T-helper 2 cell treated with Interferon-gamma antibody and Interleukin-4, amounts not matched to agents 5 μg/mL and 100 μg/mL, for 36 hours (primary cell): ENCODE measurements around the gene PARD6G.
"Not testable (repeated sequence)": the region's sequence is repeated elsewhere in the genome, so short reads cannot be mapped to it uniquely, and the experiment has no call there.

ENCODE experiments used
- DNase-seq: peaks from one replicate; pipeline ENCODE4 v3.0.0; 2021; ENCODE audit warnings: low spot score
- H3K27ac Mint-ChIP-seq: one replicate; pipeline ENCODE4 v1.8.0; 2021; ENCODE audit warnings: mild to moderate bottlenecking, mixed read lengths
- H3K27me3 Mint-ChIP-seq: one replicate; pipeline ENCODE4 v1.8.0; 2021; ENCODE audit warnings: low read depth, mixed read lengths
- H3K36me3 Mint-ChIP-seq: one replicate; pipeline ENCODE4 v1.8.0; 2021; ENCODE audit warnings: low read depth, mixed read lengths
- H3K4me1 Mint-ChIP-seq: one replicate; pipeline ENCODE4 v1.8.0; 2021; ENCODE audit warnings: low read depth, mixed read lengths
- H3K4me3 Mint-ChIP-seq: one replicate; pipeline ENCODE4 v1.8.0; 2022; ENCODE audit warnings: mild to moderate bottlenecking, moderate library complexity, mixed read lengths
- H3K9me3 Mint-ChIP-seq: one replicate; pipeline ENCODE4 v1.8.0; 2021; ENCODE audit warnings: mixed read lengths

Gene PARD6G

GRCh38 chr18:80171054-80171872 lies 76.1 kb downstream of the PARD6G start:
- H3K9me3 Mint-ChIP-seq, result no peaks in the 10 kb centered on the region
- H3K4me1 Mint-ChIP-seq, result peaks cover 8% of the 10 kb centered on the region
- DNase-seq, result peak; percentile 40
- H3K27me3 Mint-ChIP-seq, result peaks cover 20% of the 10 kb centered on the region
- H3K27ac Mint-ChIP-seq, result no peak overlapping the region
- H3K4me3 Mint-ChIP-seq, result no peak overlapping the region
- H3K36me3 Mint-ChIP-seq, result no peaks in the 10 kb centered on the region

GRCh38 chr18:80170395-80171053 lies 76.8 kb downstream of the PARD6G start:
- H3K4me1 Mint-ChIP-seq, result peaks cover 4% of the 10 kb centered on the region
- no peak for DNase-seq
- H3K27me3 Mint-ChIP-seq, result peaks cover 14% of the 10 kb centered on the region
- H3K36me3 Mint-ChIP-seq, result no peaks in the 10 kb centered on the region
- H3K4me3 Mint-ChIP-seq, result no peak overlapping the region
- no peaks in the 10 kb centered on the region for H3K9me3 Mint-ChIP-seq
- no peak overlapping the region for H3K27ac Mint-ChIP-seq

- H3K27ac Mint-ChIP-seq, result no peak overlapping the region
- H3K36me3 Mint-ChIP-seq, result no peaks in the 10 kb centered on the region
- DNase-seq, result no peak
- H3K9me3 Mint-ChIP-seq, result peaks cover 8% of the 10 kb centered on the region
- no peak overlapping the region for H3K4me3 Mint-ChIP-seq
- H3K27me3 Mint-ChIP-seq, result peaks cover 9% of the 10 kb centered on the region
- H3K4me1 Mint-ChIP-seq, result no peaks in the 10 kb centered on the region
These were observed 77.7 kb downstream of the PARD6G start for GRCh38 chr18:80169607-80170006.

- H3K4me1 Mint-ChIP-seq, result no peaks in the 10 kb centered on the region
- H3K9me3 Mint-ChIP-seq, result peaks cover 14% of the 10 kb centered on the region
- DNase-seq, result no peak
- H3K27ac Mint-ChIP-seq, result no peak overlapping the region
- H3K36me3 Mint-ChIP-seq, result no peaks in the 10 kb centered on the region
- peaks cover 9% of the 10 kb centered on the region for H3K27me3 Mint-ChIP-seq
- no peak overlapping the region for H3K4me3 Mint-ChIP-seq
These were observed 78.3 kb downstream of the PARD6G start for GRCh38 chr18:80168982-80169381.

GRCh38 chr18:80168346-80168745 lies 79.0 kb downstream of the PARD6G start:
- DNase-seq, result no peak
- no peak overlapping the region for H3K27ac Mint-ChIP-seq
- peaks cover 9% of the 10 kb centered on the region for H3K27me3 Mint-ChIP-seq

GRCh38 chr18:80167931-80168330 lies 79.4 kb downstream of the PARD6G start:
- Mint-ChIP-seq H3K9me3 (peaks cover 14% of the 10 kb centered on the region), H3K27ac (no peak overlapping the region), H3K36me3 (no peaks in the 10 kb centered on the region), H3K4me1 (no peaks in the 10 kb centered on the region), H3K27me3 (peaks cover 9% of the 10 kb centered on the region), H3K4me3 (no peak overlapping the region)
- DNase-seq, result no peak

More at GRCh38 chr18:80168346-80168745, 79.0 kb downstream of the PARD6G start:
- Mint-ChIP-seq H3K36me3 (no peaks in the 10 kb centered on the region), H3K9me3 (peaks cover 14% of the 10 kb centered on the region), H3K4me1 (no peaks in the 10 kb centered on the region), H3K4me3 (no peak overlapping the region)

- no peaks in the 10 kb centered on the region for H3K4me1 Mint-ChIP-seq
- H3K4me3 Mint-ChIP-seq, result no peak overlapping the region
- peaks cover 10% of the 10 kb centered on the region for H3K27me3 Mint-ChIP-seq
- no peaks in the 10 kb centered on the region for H3K36me3 Mint-ChIP-seq
- H3K27ac Mint-ChIP-seq, result no peak overlapping the region
- peaks cover 14% of the 10 kb centered on the region for H3K9me3 Mint-ChIP-seq
- no peak for DNase-seq
These were observed 80.0 kb downstream of the PARD6G start for GRCh38 chr18:80167331-80167730.

- Mint-ChIP-seq H3K36me3 (no peaks in the 10 kb centered on the region), H3K4me1 (no peaks in the 10 kb centered on the region), H3K9me3 (peaks cover 14% of the 10 kb centered on the region), H3K27ac (no peak overlapping the region), H3K4me3 (no peak overlapping the region), H3K27me3 (peaks cover 11% of the 10 kb centered on the region)
- DNase-seq, result no peak
These were observed 80.6 kb downstream of the PARD6G start for GRCh38 chr18:80166725-80167124.

GRCh38 chr18:80166240-80166639 lies 81.1 kb downstream of the PARD6G start:
- DNase-seq, result no peak
- Mint-ChIP-seq H3K36me3 (no peaks in the 10 kb centered on the region), H3K9me3 (peaks cover 14% of the 10 kb centered on the region), H3K4me3 (no peak overlapping the region), H3K27me3 (peaks cover 8% of the 10 kb centered on the region), H3K27ac (no peak overlapping the region), H3K4me1 (no peaks in the 10 kb centered on the region)

- not testable (repeated sequence) for H3K4me1 Mint-ChIP-seq, H3K27me3 Mint-ChIP-seq, H3K36me3 Mint-ChIP-seq, DNase-seq, H3K27ac Mint-ChIP-seq, H3K4me3 Mint-ChIP-seq
- H3K9me3 Mint-ChIP-seq, result peaks cover 14% of the 10 kb centered on the region
These were observed 82.5 kb downstream of the PARD6G start for GRCh38 chr18:80164727-80165355.

- H3K27me3 Mint-ChIP-seq, result peaks cover 8% of the 10 kb centered on the region
- no peak overlapping the region for H3K4me3 Mint-ChIP-seq
- no peak for DNase-seq
- peaks cover 14% of the 10 kb centered on the region for H3K9me3 Mint-ChIP-seq
- H3K4me1 Mint-ChIP-seq, result no peaks in the 10 kb centered on the region
- H3K27ac Mint-ChIP-seq, result no peak overlapping the region
- H3K36me3 Mint-ChIP-seq, result no peaks in the 10 kb centered on the region
These were observed 84.1 kb downstream of the PARD6G start for GRCh38 chr18:80163183-80163582.

- DNase-seq, result no peak
- peaks cover 8% of the 10 kb centered on the region for H3K27me3 Mint-ChIP-seq
- H3K4me3 Mint-ChIP-seq, result no peak overlapping the region
- peaks cover 14% of the 10 kb centered on the region for H3K9me3 Mint-ChIP-seq
- no peaks in the 10 kb centered on the region for H3K36me3 Mint-ChIP-seq
- no peaks in the 10 kb centered on the region for H3K4me1 Mint-ChIP-seq
- no peak overlapping the region for H3K27ac Mint-ChIP-seq
These were observed 85.4 kb downstream of the PARD6G start for GRCh38 chr18:80161781-80162417.

- Mint-ChIP-seq H3K4me1 (no peaks in the 10 kb centered on the region), H3K27me3 (peaks cover 8% of the 10 kb centered on the region), H3K9me3 (peaks cover 9% of the 10 kb centered on the region), H3K4me3 (peak overlapping the region; percentile 45), H3K27ac (no peak overlapping the region), H3K36me3 (no peaks in the 10 kb centered on the region)
- peak; percentile 49 for DNase-seq
These were observed 87.3 kb downstream of the PARD6G start for GRCh38 chr18:80159713-80160636.
